Glutamatergic neuron (in vitro differentiated cells): Measurements from ENCODE around the gene DDI2. TPM values are rescaled to one million over a fixed set of nuclear protein-coding genes. Genes with fewer than 3 reads are reported as not detected.

ENCODE experiments used
- DNase-seq: peaks from one replicate; pipeline ENCODE4 v3.0.0; 2022
- H3K27ac Mint-ChIP-seq: one replicate; pipeline ENCODE4 v1.8.0; 2020; ENCODE audit warnings: mild to moderate bottlenecking, mixed read lengths, inconsistent platforms; ENCODE audit not compliant: unreplicated experiment
- H3K27me3 Mint-ChIP-seq: one replicate; pipeline ENCODE4 v1.8.0; 2020; ENCODE audit warnings: mild to moderate bottlenecking, moderate library complexity, mixed read lengths, inconsistent platforms; ENCODE audit not compliant: unreplicated experiment
- H3K36me3 Mint-ChIP-seq: one replicate; pipeline ENCODE4 v1.8.0; 2020; ENCODE audit warnings: mild to moderate bottlenecking, mixed read lengths, inconsistent platforms; ENCODE audit not compliant: unreplicated experiment
- H3K4me1 Mint-ChIP-seq: one replicate; pipeline ENCODE4 v1.8.0; 2020; ENCODE audit warnings: mild to moderate bottlenecking, low read depth, mixed read lengths, inconsistent platforms; ENCODE audit not compliant: unreplicated experiment
- H3K4me3 Mint-ChIP-seq: one replicate; pipeline ENCODE4 v1.8.0; 2020; ENCODE audit warnings: mild to moderate bottlenecking, mixed read lengths, inconsistent platforms; ENCODE audit not compliant: unreplicated experiment
- H3K9me3 Mint-ChIP-seq: one replicate; pipeline ENCODE4 v1.8.0; 2020; ENCODE audit warnings: mild to moderate bottlenecking, moderate library complexity, mixed read lengths, inconsistent platforms; ENCODE audit not compliant: unreplicated experiment
- CTCF ChIP-seq: fragments of 200-600 bp; sonication (generic); IDR thresholded peaks from one replicate; pipeline ENCODE4 v1.5.0; 2021; ENCODE audit not compliant: partially characterized antibody, unreplicated experiment
- total RNA-seq: library from RNA; stranded (reverse); fragmentation: NEBNext Ultra II Directional; extraction: Animal tissue kit (Norgen Biotek cat#: 25700); gene quantifications from one replicate; pipeline ENCODE4 v1.2.1, GENCODE V29; 2021; ENCODE audit not compliant: unreplicated experiment

The DDI2 gene
- total RNA-seq, 1 donor from 2014 or later: 29.6 TPM

- no peaks in the 10 kb centered on the region for H3K27me3 Mint-ChIP-seq
- no peaks in the 10 kb centered on the region for H3K4me1 Mint-ChIP-seq
- TF ChIP-seq CTCF: no peak
- no peak overlapping the region for H3K4me3 Mint-ChIP-seq
- H3K27ac Mint-ChIP-seq: no peak overlapping the region
- no peak for DNase-seq
- no peaks in the 10 kb centered on the region for H3K9me3 Mint-ChIP-seq
- peaks cover 6% of the 10 kb centered on the region for H3K36me3 Mint-ChIP-seq
Measured at GRCh38 chr1:15656464-15656863, 39.2 kb downstream of the DDI2 start.

- Mint-ChIP-seq H3K9me3 (no peaks in the 10 kb centered on the region), H3K27me3 (no peaks in the 10 kb centered on the region), H3K4me3 (no peak overlapping the region), H3K27ac (no peak overlapping the region), H3K36me3 (peaks cover 7% of the 10 kb centered on the region), H3K4me1 (no peaks in the 10 kb centered on the region)
- no peak for DNase-seq
- no peak for TF ChIP-seq CTCF
Measured at GRCh38 chr1:15657021-15657420, 39.8 kb downstream of the DDI2 start.

- no peak overlapping the region for H3K4me3 Mint-ChIP-seq
- H3K27ac Mint-ChIP-seq: no peak overlapping the region
- peaks cover 7% of the 10 kb centered on the region for H3K36me3 Mint-ChIP-seq
Measured at GRCh38 chr1:15660151-15660550, 42.9 kb downstream of the DDI2 start.

GRCh38 chr1:15662477-15662876 is 45.2 kb downstream of the DDI2 start:
- Mint-ChIP-seq H3K9me3 (peaks cover 4% of the 10 kb centered on the region), H3K36me3 (peaks cover 7% of the 10 kb centered on the region)

More at GRCh38 chr1:15660151-15660550, 42.9 kb downstream of the DDI2 start:
- Mint-ChIP-seq H3K27me3 (no peaks in the 10 kb centered on the region), H3K9me3 (no peaks in the 10 kb centered on the region), H3K4me1 (no peaks in the 10 kb centered on the region)
- DNase-seq: no peak
- TF ChIP-seq CTCF: no peak

GRCh38 chr1:15663925-15664324 is 46.7 kb downstream of the DDI2 start:
- no peak for DNase-seq
- no peak overlapping the region for H3K4me3 Mint-ChIP-seq
- H3K4me1 Mint-ChIP-seq: peaks cover 15% of the 10 kb centered on the region
- H3K27me3 Mint-ChIP-seq: peaks cover 2% of the 10 kb centered on the region
- TF ChIP-seq CTCF: no peak
- H3K36me3 Mint-ChIP-seq: peaks cover 7% of the 10 kb centered on the region
- no peak overlapping the region for H3K27ac Mint-ChIP-seq
- peaks cover 4% of the 10 kb centered on the region for H3K9me3 Mint-ChIP-seq

More at GRCh38 chr1:15662477-15662876, 45.2 kb downstream of the DDI2 start:
- no peak overlapping the region for H3K27ac Mint-ChIP-seq
- DNase-seq: no peak
- peaks cover 2% of the 10 kb centered on the region for H3K27me3 Mint-ChIP-seq
- H3K4me3 Mint-ChIP-seq: no peak overlapping the region
- no peak for TF ChIP-seq CTCF
- peaks cover 8% of the 10 kb centered on the region for H3K4me1 Mint-ChIP-seq
